IPS-15b (cell line): ENCODE results near the gene TET1.
"Not testable (repeated sequence)": the region's sequence is repeated elsewhere in the genome, so short reads cannot be mapped to it uniquely, and the experiment has no call there.

Source experiments
- H3K27me3 ChIP-seq: one replicate; pipeline ENCODE4 v1.6.1; 2013; ENCODE audit warnings: low read length; ENCODE audit not compliant: control insufficient read depth, insufficient read depth
- H3K36me3 ChIP-seq: one replicate; pipeline ENCODE4 v1.6.1; 2013; ENCODE audit warnings: low read length; ENCODE audit not compliant: control insufficient read depth, insufficient read depth
- H3K4me1 ChIP-seq: one replicate; pipeline ENCODE4 v1.6.1; 2013; ENCODE audit warnings: mild to moderate bottlenecking, low read length; ENCODE audit not compliant: control insufficient read depth, insufficient read depth
- H3K4me3 ChIP-seq: one replicate; pipeline ENCODE4 v1.5.1; 2013; ENCODE audit warnings: low read depth, low read length
- H3K9ac ChIP-seq: one replicate; pipeline ENCODE4 v1.6.1; 2013; ENCODE audit warnings: low read depth, mild to moderate bottlenecking, low read length
- H3K9me3 ChIP-seq: one replicate; pipeline ENCODE4 v1.6.1; 2013; ENCODE audit warnings: mild to moderate bottlenecking, low read length; ENCODE audit not compliant: control insufficient read depth, insufficient read depth

The TET1 gene

GRCh38 chr10:68566955-68567354, 6.8 kb downstream of the TET1 start:
- H3K36me3 ChIP-seq = peaks cover 5% of the 10 kb centered on the region
- no peaks in the 10 kb centered on the region for H3K27me3 ChIP-seq
- H3K9me3 ChIP-seq = no peaks in the 10 kb centered on the region
- no peak overlapping the region for H3K4me3 ChIP-seq
- H3K9ac ChIP-seq = no peak overlapping the region
- H3K4me1 ChIP-seq = peaks cover 6% of the 10 kb centered on the region

GRCh38 chr10:68572151-68572550, 12.0 kb downstream of the TET1 start:
- Histone ChIP-seq H3K9me3 (no peaks in the 10 kb centered on the region), H3K36me3 (peaks cover 18% of the 10 kb centered on the region), H3K4me3 (no peak overlapping the region), H3K4me1 (no peaks in the 10 kb centered on the region), H3K27me3 (no peaks in the 10 kb centered on the region), H3K9ac (no peak overlapping the region)

DNA sequence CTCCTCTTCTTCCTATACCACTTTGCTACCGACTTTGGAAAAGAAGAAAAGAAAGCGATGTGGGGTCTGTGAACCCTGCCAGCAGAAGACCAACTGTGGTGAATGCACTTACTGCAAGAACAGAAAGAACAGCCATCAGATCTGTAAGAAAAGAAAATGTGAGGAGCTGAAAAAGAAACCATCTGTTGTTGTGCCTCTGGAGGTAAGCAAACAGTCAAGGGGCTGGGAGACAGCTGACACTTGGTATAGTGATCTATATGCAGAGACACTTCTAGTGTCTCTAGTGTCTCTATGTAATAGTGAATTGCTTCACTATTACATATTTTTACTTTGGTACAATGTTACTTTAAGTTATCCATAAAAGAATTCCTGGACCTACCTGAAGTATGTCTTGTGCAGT, 13.9 kb downstream of the TET1 start:
- no peaks in the 10 kb centered on the region for H3K9me3 ChIP-seq
- H3K27me3 ChIP-seq = no peaks in the 10 kb centered on the region
- no peaks in the 10 kb centered on the region for H3K4me1 ChIP-seq
- no peak overlapping the region for H3K9ac ChIP-seq
- peaks cover 18% of the 10 kb centered on the region for H3K36me3 ChIP-seq
- H3K4me3 ChIP-seq = no peak overlapping the region

- Histone ChIP-seq H3K9me3 (no peaks in the 10 kb centered on the region), H3K27me3 (no peaks in the 10 kb centered on the region), H3K9ac (peak overlapping the region; percentile 54), H3K36me3 (peaks cover 18% of the 10 kb centered on the region), H3K4me3 (no peak overlapping the region), H3K4me1 (no peaks in the 10 kb centered on the region)
Measured at GRCh38 chr10:68576118-68576517, 16.0 kb downstream of the TET1 start.

GRCh38 chr10:68578974-68579373, 18.8 kb downstream of the TET1 start:
- no peaks in the 10 kb centered on the region for H3K4me1 ChIP-seq
- H3K36me3 ChIP-seq = peaks cover 7% of the 10 kb centered on the region
- no peaks in the 10 kb centered on the region for H3K27me3 ChIP-seq
- no peak overlapping the region for H3K4me3 ChIP-seq
- H3K9ac ChIP-seq = no peak overlapping the region
- H3K9me3 ChIP-seq = no peaks in the 10 kb centered on the region

DNA sequence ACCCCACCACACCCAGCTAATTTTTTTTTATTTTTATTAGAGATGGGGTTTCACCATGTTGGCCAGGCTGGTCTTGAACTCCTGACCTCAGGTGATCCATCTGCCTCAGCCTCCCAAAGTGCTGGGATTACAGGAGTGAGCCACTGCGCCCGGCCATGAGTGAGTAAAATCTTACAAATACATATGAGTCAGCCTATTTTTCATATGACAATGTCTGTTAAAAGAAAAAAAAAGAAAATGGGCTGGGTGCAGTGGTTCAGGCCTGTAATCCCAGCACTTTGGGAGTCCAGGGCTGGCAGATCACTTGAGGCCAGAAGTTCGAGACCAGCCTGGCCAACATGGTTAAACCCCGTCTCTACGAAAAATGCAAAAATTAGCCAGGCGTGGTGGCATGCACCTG, 24.1 kb downstream of the TET1 start:
- H3K27me3 ChIP-seq, H3K9me3 ChIP-seq, H3K4me3 ChIP-seq, H3K4me1 ChIP-seq, H3K9ac ChIP-seq, H3K36me3 ChIP-seq: not testable (repeated sequence)

GRCh38 chr10:68586606-68587305, 26.6 kb downstream of the TET1 start:
- Histone ChIP-seq H3K27me3 (no peaks in the 10 kb centered on the region), H3K36me3 (peaks cover 12% of the 10 kb centered on the region), H3K4me3 (no peak overlapping the region), H3K4me1 (no peaks in the 10 kb centered on the region), H3K9me3 (no peaks in the 10 kb centered on the region), H3K9ac (no peak overlapping the region)

GRCh38 chr10:68594405-68594804, 34.3 kb downstream of the TET1 start:
- Histone ChIP-seq H3K9me3 (no peaks in the 10 kb centered on the region), H3K27me3 (no peaks in the 10 kb centered on the region), H3K4me1 (peaks cover 6% of the 10 kb centered on the region), H3K36me3 (peaks cover 5% of the 10 kb centered on the region), H3K9ac (no peak overlapping the region), H3K4me3 (no peak overlapping the region)

DNA sequence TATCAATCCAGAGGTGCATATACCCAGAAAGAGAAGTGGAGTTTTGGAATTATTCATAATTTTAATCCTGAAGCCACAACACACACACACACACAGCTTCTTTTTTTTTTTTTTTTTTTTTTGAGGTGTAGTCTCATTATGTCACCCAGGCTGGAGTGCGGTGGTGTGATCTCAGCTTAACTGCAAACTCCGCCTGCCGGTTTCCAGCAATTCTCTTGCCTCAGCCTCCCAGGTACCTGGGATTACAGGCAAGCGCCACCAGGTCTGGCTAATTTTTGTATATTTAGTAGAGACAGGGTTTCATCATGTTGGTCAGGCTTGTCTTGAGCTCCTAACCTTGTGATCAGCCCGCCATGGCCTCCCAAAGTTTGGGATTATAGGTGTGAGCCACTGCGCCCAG, 35.4 kb downstream of the TET1 start:
- Histone ChIP-seq H3K27me3 (no peaks in the 10 kb centered on the region), H3K9me3 (no peaks in the 10 kb centered on the region), H3K36me3 (no peaks in the 10 kb centered on the region), H3K4me1 (peaks cover 12% of the 10 kb centered on the region), H3K9ac (no peak overlapping the region), H3K4me3 (no peak overlapping the region)

DNA sequence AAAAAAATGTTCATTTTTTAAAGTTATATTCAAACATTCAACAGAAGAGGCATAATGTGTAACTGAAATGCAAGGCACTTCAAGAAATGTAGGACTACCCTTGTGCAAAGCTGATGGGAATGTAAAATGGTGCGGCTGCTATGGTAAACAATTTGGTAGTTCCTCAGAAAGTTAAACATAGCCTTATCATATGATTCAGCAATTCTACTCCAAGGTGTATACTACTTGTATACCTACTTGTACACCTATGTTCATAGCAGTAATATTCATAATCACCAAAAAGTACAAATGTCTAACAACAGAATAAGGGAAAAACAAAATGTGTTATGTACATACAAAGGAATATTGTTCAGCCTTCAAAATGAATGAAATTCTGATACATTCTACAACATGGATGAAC, 37.3 kb downstream of the TET1 start:
- no peak overlapping the region for H3K9ac ChIP-seq
- no peak overlapping the region for H3K4me3 ChIP-seq
- no peaks in the 10 kb centered on the region for H3K27me3 ChIP-seq
- H3K36me3 ChIP-seq = no peaks in the 10 kb centered on the region
- H3K9me3 ChIP-seq = no peaks in the 10 kb centered on the region
- peaks cover 23% of the 10 kb centered on the region for H3K4me1 ChIP-seq

GRCh38 chr10:68598978-68599770, 39.0 kb downstream of the TET1 start:
- Histone ChIP-seq H3K4me1 (peaks cover 28% of the 10 kb centered on the region), H3K9me3 (no peaks in the 10 kb centered on the region), H3K9ac (no peak overlapping the region), H3K4me3 (peak overlapping the region; percentile 6), H3K36me3 (peaks cover 3% of the 10 kb centered on the region), H3K27me3 (no peaks in the 10 kb centered on the region)

GRCh38 chr10:68599771-68600040, 39.6 kb downstream of the TET1 start:
- Histone ChIP-seq H3K9me3 (no peaks in the 10 kb centered on the region), H3K36me3 (peaks cover 3% of the 10 kb centered on the region), H3K9ac (peak overlapping the region; percentile 17), H3K4me3 (peak overlapping the region; percentile 45), H3K4me1 (peaks cover 30% of the 10 kb centered on the region), H3K27me3 (no peaks in the 10 kb centered on the region)
